Measurements from ENCODE around the gene LIN7C. TPM values are rescaled to one million over a fixed set of nuclear protein-coding genes. Genes with fewer than 3 reads are reported as not detected.

LIN7C gene
- total and polyA plus RNA-seq, 2 of the 8 experiments (the other 6 are each of a cell fraction or from before 2014, with no cell fraction given): 10.5 to 42.7 TPM

GRCh38 chr11:27475622-27476021 is 30.9 kb downstream of the LIN7C start:
- Histone ChIP-seq H3K4me1 (replicated peaks in 1 of 4; ENCODE audit: control insufficient read depth in 3 of 4, insufficient read depth in 4 of 4, low read length in 3 of 4) (no peaks in the 10 kb centered on the region), H3K27me3 (replicated peaks in 1 of 4; ENCODE audit: control insufficient read depth in 3 of 4, extremely low read depth in 1 of 4, insufficient read depth in 3 of 4, low read length in 3 of 4) (no peaks in the 10 kb centered on the region; a peak in 1 of 7 replicates), H2BK5ac (ENCODE audit: low read depth, low read length) (no peak overlapping the region), H3K27ac (ENCODE audit: low read depth, low read length) (no peak overlapping the region), H3K56ac (replicated peaks; ENCODE audit: insufficient read length, low read depth, low read length) (no peak overlapping the region), H4K20me1 (replicated peaks in 1 of 2; ENCODE audit: control insufficient read depth in 1 of 2, insufficient read depth in 2 of 2, low read length in 2 of 2) (peaks cover 2 to 7% of the 10 kb centered on the region in 2 experiments), H4K91ac (replicated peaks; ENCODE audit: insufficient read length, low read length) (no peak overlapping the region), H3K14ac (ENCODE audit: insufficient read length) (no peak overlapping the region), H3K9me3 (ENCODE audit: insufficient read depth in 2 of 2, low read depth in 1 of 2, low read length in 1 of 2) (no peaks in the 10 kb centered on the region), H3K23me2 (ENCODE audit: low read depth, low read length) (peaks cover 11% of the 10 kb centered on the region; the same call in 1 of the 2 replicates), H3K79me1 (ENCODE audit: low read depth, low read length) (peaks cover 5% of the 10 kb centered on the region; the same call in 1 of the 2 replicates), H4K5ac (ENCODE audit: insufficient read length, low read depth, low read length) (no peak overlapping the region), H2BK120ac (replicated peaks; ENCODE audit: low read depth, low read length) (no peak overlapping the region), H3K4me2 (ENCODE audit: insufficient read depth in 1 of 2, low read depth in 2 of 2, low read length in 2 of 2) (no peak overlapping the region), H4K8ac (ENCODE audit: extremely low read depth, insufficient read depth, low read length) (no peak overlapping the region), H2BK12ac (ENCODE audit: low read depth, low read length) (no peak overlapping the region), H2BK20ac (ENCODE audit: low read length) (no peak overlapping the region), H2BK15ac (ENCODE audit: low read length) (no peak overlapping the region), H3K18ac (ENCODE audit: extremely low read depth, low read length) (no peak overlapping the region), H3K23ac (ENCODE audit: insufficient read length) (no peak overlapping the region), H3K36me3 (ENCODE audit: control insufficient read depth in 2 of 4, insufficient read depth in 4 of 4, low read length in 3 of 4) (no peaks in the 10 kb centered on the region), H2AFZ (ENCODE audit: low read length) (no peak overlapping the region), H3K9ac (replicated peaks in 1 of 4; ENCODE audit: extremely low read depth in 1 of 4, low read depth in 3 of 4, low read length in 3 of 4) (no peak overlapping the region), H2AK5ac (ENCODE audit: low read depth, low read length) (no peak overlapping the region), H3K4me3 (ENCODE audit: extremely low read depth in 1 of 4, insufficient read depth in 2 of 4, low read depth in 3 of 4, low read length in 4 of 4) (no peak overlapping the region), H3K79me2 (ENCODE audit: control insufficient read depth in 1 of 2, insufficient read depth in 2 of 2, low read length in 2 of 2) (peaks cover 8 to 14% of the 10 kb centered on the region in 2 experiments), H3K4ac (replicated peaks; ENCODE audit: insufficient read length, low read depth, low read length) (no peak overlapping the region)
- no peak for DNase-seq (ENCODE audit: low read depth in 1 of 2, low spot score in 2 of 2)
- 91% methylated on average over 5 of the region's 5 CpGs; no CpG with 5 or more reads in 1 of the 2 experiments for WGBS, 2 experiments (ENCODE audit: extremely low coverage in 1 of 2, insufficient coverage in 1 of 2, insufficient read length in 1 of 2, insufficient replicate concordance in 2 of 2, low coverage in 1 of 2, low lambda C conversion rate in 2 of 2, missing lambda C conversion rate in 1 of 2)
- ChIA-PET POLR2A (ENCODE audit: partially characterized antibody) (interaction anchor here (0.6 to 1.2 kb wide), 3 partner anchors 24 to 48 kb away, joined by 3 read pairs; partner anchors contain the start of gene LIN7C), CTCF (ENCODE audit: partially characterized antibody) (interaction anchor here (0.9 to 4.7 kb wide), 7 partner anchors 10 to 314 kb away, joined by 3 to 36 read pairs (median 3); no protein-coding TSS in a partner anchor)
- FAIRE-seq: no peak
- TF ChIP-seq SIN3A (conservative IDR thresholded peaks at IDR 0.05 in 1 of 2, IDR thresholded peaks at IDR 0.05 in 1 of 2; ENCODE audit: low read depth in 1 of 2, low read length in 2 of 2) (no peak), EZH2 (IDR thresholded peaks at IDR 0.05; ENCODE audit: low read depth, low read length, severe bottlenecking) (no peak), CEBPB (IDR thresholded peaks at IDR 0.05; ENCODE audit: low read depth, low read length) (no peak), POLR2A (IDR thresholded peaks at IDR 0.05; ENCODE audit: control extremely low read depth in 1 of 2, low read depth in 2 of 2, low read length in 2 of 2) (no peak), PHF8 (conservative IDR thresholded peaks at IDR 0.05; ENCODE audit: low read depth, low read length) (no peak), SAP30 (IDR thresholded peaks at IDR 0.05; ENCODE audit: insufficient read depth, insufficient replicate concordance, low read length) (no peak), EP300 (IDR thresholded peaks at IDR 0.05; ENCODE audit: borderline replicate concordance in 1 of 2, low read depth in 2 of 2, low read length in 2 of 2) (no peak), CTCF (IDR thresholded peaks at IDR 0.05; ENCODE audit: control extremely low read depth in 1 of 3, insufficient read depth in 1 of 3, low read depth in 1 of 3, low read length in 3 of 3) (no peak), HDAC6 (IDR thresholded peaks at IDR 0.05; ENCODE audit: low read depth, low read length) (no peak), NRF1 (IDR thresholded peaks at IDR 0.05; ENCODE audit: low read depth, low read length) (no peak)
